ENCODE measurements around the gene HYCC1.

- TF ChIP-seq CTCF (IDR thresholded peaks at IDR 0.05; ENCODE audit: extremely low read depth in 1 of 2, insufficient read depth in 1 of 2, low read depth in 1 of 2, low read length in 2 of 2): no peak
- TF ChIP-seq EZH2 (IDR thresholded peaks at IDR 0.05; ENCODE audit: borderline replicate concordance, low read depth, low read length, severe bottlenecking): no peak
- TF ChIP-seq JUN (IDR thresholded peaks at IDR 0.05; ENCODE audit: borderline replicate concordance, insufficient read depth, insufficient read length, low read depth): no peak
- TF ChIP-seq POLR2AphosphoS5 (IDR thresholded peaks at IDR 0.05; ENCODE audit: insufficient read depth, low read depth, low read length): no peak
- TF ChIP-seq POLR2A (IDR thresholded peaks at IDR 0.05; ENCODE audit: low read depth, low read length): no peak
- no peak for TF ChIP-seq MAX (IDR thresholded peaks at IDR 0.05; ENCODE audit: insufficient read depth, insufficient read length)
These were observed 20.8 kb downstream of the HYCC1 start for GRCh38 chr7:22992874-22993840.

Data from endothelial cell of umbilical vein (primary cell).